Sigmoid colon (tissue), 7 donors: ENCODE measurements around the gene DNPH1. TPM values are rescaled to one million over a fixed set of nuclear protein-coding genes. Genes with fewer than 3 reads are reported as not detected.

Source experiments
- DNase-seq: peaks from one replicate; pipeline ENCODE4 v3.0.0-alpha.2; 2019
- H3K27ac ChIP-seq, 4 donors: fragments of 200-600 bp; sonication (generic); one replicate each; pipeline ENCODE4 v1.5.1; 2016 to 2019; ENCODE audit warnings: mild to moderate bottlenecking in 1 of 4
- H3K27me3 ChIP-seq, 3 donors: fragments of 200-600 bp; sonication (generic); one replicate each; pipeline ENCODE4 v1.5.1; 2019; ENCODE audit warnings: mild to moderate bottlenecking in 1 of 3
- H3K36me3 ChIP-seq, 4 donors: fragments of 200-600 bp; sonication (generic); one replicate each; pipeline ENCODE4 v1.5.1; 2016 to 2019
- H3K4me1 ChIP-seq, 4 donors: fragments of 200-600 bp; sonication (generic); one replicate each; pipeline ENCODE4 v1.5.1; 2017 to 2019
- H3K4me3 ChIP-seq, 4 donors: fragments of 200-600 bp; sonication (generic); one replicate each; pipeline ENCODE4 v1.5.1; 2017 to 2019; ENCODE audit warnings: mild to moderate bottlenecking in 2 of 4, moderate library complexity in 1 of 4
- H3K9me3 ChIP-seq, 4 donors: fragments of 200-600 bp in 3 of 4; sonication (generic) in 3 of 4; one replicate each; pipeline versions ENCODE4 v1.5.1 to v1.6.1; 2013 to 2019
- CTCF ChIP-seq, 4 experiments: fragments of 450-650 bp in 3 of 4; fragments of 200-600 bp in 1 of 4; IDR thresholded peaks; one replicate each; pipeline ENCODE4 v1.5.1; 2016 to 2019; ENCODE audit warnings: antibody characterized with exemption in 4 of 4, mild to moderate bottlenecking in 3 of 4, moderate library complexity in 2 of 4
- EP300 ChIP-seq, 4 donors: sonication (generic); formaldehyde crosslinking; IDR thresholded peaks; one replicate each; pipeline ENCODE4 v1.6.1; 2017; ENCODE audit warnings: antibody characterized with exemption in 4 of 4
- POLR2A ChIP-seq, 2 donors: fragments of 450-650 bp; IDR thresholded peaks; one replicate each; pipeline ENCODE4 v1.6.1; 2016; ENCODE audit warnings: antibody characterized with exemption in 2 of 2, mild to moderate bottlenecking in 2 of 2, moderate library complexity in 2 of 2
- POLR2AphosphoS5 ChIP-seq, 4 donors: sonication (generic); formaldehyde crosslinking; IDR thresholded peaks; one replicate each; pipeline ENCODE4 v1.6.1; 2017; ENCODE audit warnings: antibody characterized with exemption in 4 of 4
- WGBS, 2 donors: extraction: QIAGEN DNeasy Blood & Tissue Kit; methylation state at CpG; one replicate each; pipeline ENCODE4 v1.1.7; 2013; 5-methylcytosine and 5-hydroxymethylcytosine counted together
- intact Hi-C: fragments of 100-400 bp; cut with DNase I; formaldehyde crosslinking; loops from one replicate; pipeline ENCODE4 v1.15.1; 2023
- polyA plus RNA-seq, 3 donors: library from polyadenylated mRNA; stranded (reverse); fragments of 200-250 nt; gene quantifications; one replicate each; pipeline ENCODE4 v1.2.3, GENCODE V29; 2013
- total RNA-seq, 4 donors: library from RNA; depleted of rRNA; stranded (reverse); fragments of >200 nt; gene quantifications; one replicate each; pipeline ENCODE4 v1.1.0, GENCODE V29; 2016
- donor health status: healthy with polysubstance abuse.
- donor health status: Bipolar disorder and iron deficiency.
- donor health status: healthy.

DNPH1 gene
- total and polyA plus RNA-seq, 7 donors: 32.1 to 188 (median 96.0) TPM

- intact Hi-C loops: no loop called here
- DNase-seq: no peak
- Histone ChIP-seq H3K4me1 (no peaks in the 10 kb centered on the region), H3K9me3 (no peaks in the 10 kb centered on the region), H3K27ac (no peak overlapping the region), H3K27me3 (peaks cover 0 to 33% (median 3%) of the 10 kb centered on the region in 3 donors), H3K36me3 (no peaks in the 10 kb centered on the region), H3K4me3 (no peak overlapping the region)
- no peak for TF ChIP-seq POLR2AphosphoS5 (IDR thresholded peaks at IDR 0.05)
- TF ChIP-seq POLR2A (IDR thresholded peaks at IDR 0.05): no peak
- no peak for TF ChIP-seq EP300 (IDR thresholded peaks at IDR 0.05)
- no peak for TF ChIP-seq CTCF (IDR thresholded peaks at IDR 0.05)
- 95 to 96% methylated on average over 11 of the region's 11 CpGs for WGBS, 2 donors
Measured at GRCh38 chr6:43253401-43253800, 24.1 kb upstream of the DNPH1 start.

GRCh38 chr6:43250992-43251373 is 21.7 kb upstream of the DNPH1 start:
- no peak for DNase-seq
- no peak overlapping the region for H3K4me3 ChIP-seq
- H3K27ac ChIP-seq: no peak overlapping the region
- no peaks in the 10 kb centered on the region for H3K9me3 ChIP-seq
- H3K36me3 ChIP-seq: no peaks in the 10 kb centered on the region
- intact Hi-C loops: no loop called here
- H3K4me1 ChIP-seq: peaks cover 0 to 15% (median 12%) of the 10 kb centered on the region in 4 donors
- 4 to 11% methylated on average over 8 of the region's 8 CpGs for WGBS, 2 donors
- peaks cover 0 to 40% (median 3%) of the 10 kb centered on the region in 3 donors for H3K27me3 ChIP-seq
- TF ChIP-seq POLR2AphosphoS5 (IDR thresholded peaks at IDR 0.05) (no peak), POLR2A (IDR thresholded peaks at IDR 0.05) (no peak), EP300 (IDR thresholded peaks at IDR 0.05) (no peak), CTCF (IDR thresholded peaks at IDR 0.05) (no peak)

- no peak for DNase-seq
- H3K27me3 ChIP-seq: peaks cover 5 to 54% (median 9%) of the 10 kb centered on the region in 3 donors
- TF ChIP-seq CTCF (IDR thresholded peaks at IDR 0.05) (no peak), POLR2A (IDR thresholded peaks at IDR 0.05) (no peak), POLR2AphosphoS5 (IDR thresholded peaks at IDR 0.05) (no peak), EP300 (IDR thresholded peaks at IDR 0.05) (no peak)
Measured at GRCh38 chr6:43248791-43249190, 19.5 kb upstream of the DNPH1 start.

GRCh38 chr6:43248101-43248500 is 18.8 kb upstream of the DNPH1 start:
- DNase-seq: no peak
- no peak for TF ChIP-seq POLR2AphosphoS5 (IDR thresholded peaks at IDR 0.05)
- Histone ChIP-seq H3K4me1 (peaks cover 0 to 15% (median 12%) of the 10 kb centered on the region in 4 donors), H3K27me3 (peaks cover 11 to 54% (median 16%) of the 10 kb centered on the region in 3 donors), H3K36me3 (no peaks in the 10 kb centered on the region), H3K9me3 (no peaks in the 10 kb centered on the region), H3K27ac (no peak overlapping the region), H3K4me3 (no peak overlapping the region)
- intact Hi-C loops: no loop called here
- WGBS, 2 donors: 81 to 85% methylated on average over 3 of the region's 3 CpGs

More at GRCh38 chr6:43248791-43249190, 19.5 kb upstream of the DNPH1 start:
- Histone ChIP-seq H3K4me3 (no peak overlapping the region), H3K36me3 (no peaks in the 10 kb centered on the region), H3K27ac (no peak overlapping the region), H3K9me3 (no peaks in the 10 kb centered on the region), H3K4me1 (peaks cover 0 to 15% (median 12%) of the 10 kb centered on the region in 4 donors)
- intact Hi-C loops: no loop called here

GRCh38 chr6:43247114-43247999 is 18.1 kb upstream of the DNPH1 start:
- H3K9me3 ChIP-seq: no peaks in the 10 kb centered on the region
- intact Hi-C loops: no loop called here
- no peak for TF ChIP-seq CTCF (IDR thresholded peaks at IDR 0.05)
- TF ChIP-seq POLR2AphosphoS5 (IDR thresholded peaks at IDR 0.05): peak in 2 of 4 donors; percentile 53 to 58
- WGBS, 2 donors: 2 to 3% methylated on average over 46 of the region's 46 CpGs
- peaks cover 14 to 54% (median 19%) of the 10 kb centered on the region in 3 donors for H3K27me3 ChIP-seq
- no peaks in the 10 kb centered on the region for H3K36me3 ChIP-seq
- peak overlapping the region; percentile 26 to 63 (median 55) for H3K4me3 ChIP-seq
- peak overlapping the region; percentile 14 to 54 (median 44) for H3K27ac ChIP-seq
- peak; percentile 82 for DNase-seq
- H3K4me1 ChIP-seq: peaks cover 0 to 15% (median 12%) of the 10 kb centered on the region in 4 donors
